HepG2 (cell line): ENCODE measurements around the gene IRF5.

Experiments used
- SAFB2 ChIP-seq: sonication (generic); formaldehyde crosslinking; IDR thresholded peaks from 2 replicates; pipeline ENCODE4 v1.5.1; 2020; ENCODE audit warnings: missing genetic modification reagents, low read depth, mild to moderate bottlenecking, borderline replicate concordance
- ZBTB43 ChIP-seq: sonication (generic); formaldehyde crosslinking; conservative IDR thresholded peaks from 2 replicates; pipeline ENCODE4 v1.4.0; 2020; ENCODE audit warnings: missing genetic modification reagents
- ZNF749 ChIP-seq: sonication (generic); formaldehyde crosslinking; IDR thresholded peaks from 2 replicates; pipeline ENCODE4 v1.8.0; 2022; ENCODE audit warnings: mild to moderate bottlenecking, missing genetic modification reagents, moderate library complexity, borderline replicate concordance

GRCh38 chr7:128894101-128894440 is 43.7 kb upstream of the IRF5 start:
- TF ChIP-seq SAFB2 (CRISPR knock-in tag) (no peak), ZBTB43 (CRISPR knock-in tag) (no peak), ZNF749 (CRISPR knock-in tag) (no peak)
